ENCODE results near the gene VSNL1. TPM values are rescaled to one million over a fixed set of nuclear protein-coding genes. Genes with fewer than 3 reads are reported as not detected.

VSNL1 gene
- total RNA-seq, 1 experiment from 2014 or later = 9.9 TPM

DNA sequence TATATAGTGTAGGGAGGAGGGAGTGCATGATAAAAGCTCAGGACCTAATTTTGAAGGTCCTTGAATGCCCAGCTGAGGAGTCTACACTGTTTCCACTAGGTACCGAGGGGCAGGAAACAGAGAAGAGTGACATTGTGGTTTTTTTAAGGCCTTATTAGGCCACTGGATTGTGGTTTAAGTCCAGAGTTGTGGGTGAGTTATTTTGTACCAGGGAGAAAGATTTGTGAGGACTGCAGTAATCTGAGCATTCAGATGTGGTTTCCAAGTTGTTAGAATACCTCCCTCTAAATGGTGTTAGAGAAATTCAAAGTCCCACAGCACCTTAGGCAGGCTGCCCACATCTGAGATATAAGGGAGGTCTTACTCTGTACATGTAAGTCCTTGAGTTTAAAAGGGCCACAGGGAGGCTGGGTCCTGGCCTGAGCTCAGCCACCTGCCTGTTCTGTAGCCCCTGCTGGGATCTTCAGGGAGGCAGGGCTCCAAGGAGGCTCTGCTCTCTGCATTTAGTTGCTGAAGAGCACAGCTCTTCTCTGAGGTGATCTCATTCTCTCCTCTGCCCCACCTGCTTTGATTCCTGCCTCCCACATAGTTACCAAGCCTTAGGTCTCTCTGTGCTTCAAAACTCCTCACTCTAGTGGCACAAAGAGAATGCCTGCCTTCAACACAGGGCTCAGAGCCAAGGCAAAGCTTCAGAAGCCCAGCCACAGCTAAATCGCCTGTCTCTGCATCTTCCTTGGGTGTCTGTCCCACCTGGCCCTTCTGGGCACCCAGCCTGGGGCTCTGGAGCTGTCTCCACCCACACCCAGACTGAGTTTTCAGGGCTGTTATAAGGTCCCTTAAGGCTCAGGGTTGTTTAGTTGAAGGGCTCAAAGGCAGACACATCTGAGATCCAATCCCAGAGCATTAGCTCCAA, 88.1 kb downstream of the VSNL1 start:
- Histone ChIP-seq H3K4ac (ENCODE audit: low read depth, low read length) (no peak overlapping the region), H2AFZ (ENCODE audit: low read length) (no peak overlapping the region), H4K20me1 (ENCODE audit: control insufficient read depth, insufficient read depth, insufficient read length) (no peaks in the 10 kb centered on the region), H4K5ac (ENCODE audit: insufficient read length, low read depth, low read length) (no peak overlapping the region), H3K79me2 (ENCODE audit: insufficient read depth, low read length) (no peaks in the 10 kb centered on the region), H3K4me1 (ENCODE audit: insufficient read depth, low read length) (no peaks in the 10 kb centered on the region; the same call in 1 of the 2 replicates), H3K14ac (ENCODE audit: insufficient read depth, low read length) (no peak overlapping the region), H2BK20ac (ENCODE audit: low read depth, low read length, poor library complexity, severe bottlenecking) (no peak overlapping the region), H3K27me3 (ENCODE audit: insufficient read depth, low read length) (no peaks in the 10 kb centered on the region), H3K9me3 (ENCODE audit: control insufficient read depth, low read depth, low read length) (peaks cover 8% of the 10 kb centered on the region), H2BK5ac (ENCODE audit: insufficient read length, low read length) (no peak overlapping the region), H2BK12ac (ENCODE audit: insufficient read length, low read depth, low read length) (no peak overlapping the region), H3K23ac (ENCODE audit: insufficient read length, low read depth, low read length) (no peak overlapping the region), H3K23me2 (ENCODE audit: insufficient read length, low read depth, low read length, poor library complexity, severe bottlenecking) (no peaks in the 10 kb centered on the region), H3K4me2 (ENCODE audit: insufficient read depth, insufficient read length, low read length) (no peak overlapping the region), H2BK120ac (ENCODE audit: low read depth, low read length, poor library complexity, severe bottlenecking) (no peak overlapping the region), H2BK15ac (ENCODE audit: low read depth, low read length) (no peak overlapping the region), H3K18ac (ENCODE audit: insufficient read length, low read depth, low read length) (no peak overlapping the region), H2AK5ac (ENCODE audit: insufficient read length, low read length) (no peak overlapping the region), H3K56ac (ENCODE audit: insufficient read length, low read depth, low read length) (no peak overlapping the region), H3T11ph (ENCODE audit: low read length) (no peak overlapping the region), H3K9ac (ENCODE audit: extremely low read depth, insufficient read length, low read length) (no peak overlapping the region), H3K27ac (ENCODE audit: insufficient read length, low read depth, low read length) (no peak overlapping the region), H4K91ac (ENCODE audit: insufficient read length, low read depth, low read length) (no peak overlapping the region), H4K8ac (replicated peaks; ENCODE audit: insufficient read length, low read depth, low read length) (no peak overlapping the region), H3K79me1 (ENCODE audit: insufficient read depth, low read depth, low read length, poor library complexity, severe bottlenecking) (no peaks in the 10 kb centered on the region)
- H3K9me3 Mint-ChIP-seq = peaks cover 13 to 14% of the 10 kb centered on the region in 2 experiments; a peak in 4 of 5 replicates
- TF ChIP-seq, protein P1, sequence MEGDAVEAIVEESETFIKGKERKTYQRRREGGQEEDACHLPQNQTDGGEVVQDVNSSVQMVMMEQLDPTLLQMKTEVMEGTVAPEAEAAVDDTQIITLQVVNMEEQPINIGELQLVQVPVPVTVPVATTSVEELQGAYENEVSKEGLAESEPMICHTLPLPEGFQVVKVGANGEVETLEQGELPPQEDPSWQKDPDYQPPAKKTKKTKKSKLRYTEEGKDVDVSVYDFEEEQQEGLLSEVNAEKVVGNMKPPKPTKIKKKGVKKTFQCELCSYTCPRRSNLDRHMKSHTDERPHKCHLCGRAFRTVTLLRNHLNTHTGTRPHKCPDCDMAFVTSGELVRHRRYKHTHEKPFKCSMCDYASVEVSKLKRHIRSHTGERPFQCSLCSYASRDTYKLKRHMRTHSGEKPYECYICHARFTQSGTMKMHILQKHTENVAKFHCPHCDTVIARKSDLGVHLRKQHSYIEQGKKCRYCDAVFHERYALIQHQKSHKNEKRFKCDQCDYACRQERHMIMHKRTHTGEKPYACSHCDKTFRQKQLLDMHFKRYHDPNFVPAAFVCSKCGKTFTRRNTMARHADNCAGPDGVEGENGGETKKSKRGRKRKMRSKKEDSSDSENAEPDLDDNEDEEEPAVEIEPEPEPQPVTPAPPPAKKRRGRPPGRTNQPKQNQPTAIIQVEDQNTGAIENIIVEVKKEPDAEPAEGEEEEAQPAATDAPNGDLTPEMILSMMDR (conservative IDR thresholded peaks at IDR 0.05) = no peak
- no CpG with 5 or more reads among the region's 2 CpGs for WGBS (ENCODE audit: extremely low coverage, insufficient read length, low lambda C conversion rate)
- H3K4me3 Mint-ChIP-seq = no peak overlapping the region
- peaks cover 11 to 12% of the 10 kb centered on the region in 2 experiments for H3K4me1 Mint-ChIP-seq
- H3K27ac Mint-ChIP-seq = peak overlapping the region in 2 of 3 experiments; percentile 12 to 59; a peak in 2 of 7 replicates
- no peak for DNase-seq
- peaks cover 26 to 42% (median 34%) of the 10 kb centered on the region in 3 experiments for H3K36me3 Mint-ChIP-seq (ENCODE audit: insufficient read depth in 1 of 3, low read depth in 3 of 3)
- no peaks in the 10 kb centered on the region for H3K27me3 Mint-ChIP-seq (ENCODE audit: low read depth)
